ENCODE data around the gene SCFD2. TPM values are rescaled to one million over a fixed set of nuclear protein-coding genes. Genes with fewer than 3 reads are reported as not detected.

The SCFD2 gene
- polyA plus RNA-seq, 1 of the 3 experiments (the other 2 are of a cell fraction), result 14.1 TPM

- TF ChIP-seq GATA2 (CRISPR knock-in tag; IDR thresholded peaks at IDR 0.05) (no peak), PBX3 (IDR thresholded peaks at IDR 0.05) (peak; percentile 11; the same call in 1 of the 2 replicates), RXRA (IDR thresholded peaks at IDR 0.05; ENCODE audit: borderline replicate concordance, low read depth) (no peak), MAX (IDR thresholded peaks at IDR 0.05; ENCODE audit: low read depth) (no peak), FOSL2 (IDR thresholded peaks at IDR 0.05; ENCODE audit: borderline replicate concordance, low read depth) (0 out of 2 replicates have a peak, but pooled peaks have one; percentile 31)
- no peak overlapping the region for H2AFZ ChIP-seq (ENCODE audit: low read depth)
- no peaks in the 10 kb centered on the region; a peak in 2 of 4 replicates for H3K4me1 ChIP-seq (ENCODE audit: control insufficient read depth in 1 of 2, insufficient read depth in 2 of 2, low read depth in 1 of 2, low read length in 1 of 2)
- no peaks in the 10 kb centered on the region for H3K9me2 ChIP-seq
- H3K9me3 ChIP-seq, result no peaks in the 10 kb centered on the region
- no peaks in the 10 kb centered on the region for H4K20me1 ChIP-seq (ENCODE audit: insufficient read depth)
- no peaks in the 10 kb centered on the region for H3K36me3 ChIP-seq (replicated peaks in 1 of 2; ENCODE audit: control insufficient read depth in 1 of 2, insufficient read depth in 2 of 2, low read length in 1 of 2)
- no peak overlapping the region for H3K9ac ChIP-seq
- no peak for DNase-seq
- 71% methylated on average over 2 of the region's 2 CpGs for WGBS (ENCODE audit: low lambda C conversion rate)
- H3K27me3 ChIP-seq (ENCODE audit: insufficient read depth), result no peaks in the 10 kb centered on the region
- no peak overlapping the region for H3K4me3 ChIP-seq (ENCODE audit: low read depth in 2 of 2, low read length in 1 of 2)
- H3K79me2 ChIP-seq (ENCODE audit: insufficient read depth), result no peaks in the 10 kb centered on the region
- no peak overlapping the region for H3K27ac ChIP-seq (ENCODE audit: low read depth in 2 of 2, low read length in 1 of 2)
- peaks cover 20% of the 10 kb centered on the region for H3F3A ChIP-seq (replicated peaks; ENCODE audit: insufficient read depth)
- CTCF ChIA-PET, result no interaction called here
- H3K4me2 ChIP-seq, result no peak overlapping the region
- POLR2A ChIA-PET, result no interaction called here
Observed at GRCh38 chr4:53098681-53099121, 267.2 kb downstream of the SCFD2 start.

- H2AFZ ChIP-seq (ENCODE audit: low read depth), result no peak overlapping the region
- H3K9me2 ChIP-seq, result no peaks in the 10 kb centered on the region
- no peaks in the 10 kb centered on the region for H3F3A ChIP-seq (replicated peaks; ENCODE audit: insufficient read depth)
- H3K9ac ChIP-seq, result no peak overlapping the region
- H3K4me2 ChIP-seq, result no peak overlapping the region
- no peaks in the 10 kb centered on the region for H3K79me2 ChIP-seq (ENCODE audit: insufficient read depth)
- H3K4me1 ChIP-seq (ENCODE audit: control insufficient read depth in 1 of 2, insufficient read depth in 2 of 2, low read depth in 1 of 2, low read length in 1 of 2), result no peaks in the 10 kb centered on the region; a peak in 1 of 4 replicates
- H3K27me3 ChIP-seq (ENCODE audit: insufficient read depth), result no peaks in the 10 kb centered on the region
- ChIA-PET POLR2A (no interaction called here), CTCF (no interaction called here)
- 93% methylated on average over 1 of the region's 1 CpG for WGBS (ENCODE audit: low lambda C conversion rate)
- no peak for DNase-seq
- no peaks in the 10 kb centered on the region for H3K9me3 ChIP-seq
- TF ChIP-seq POLR2AphosphoS5 (IDR thresholded peaks at IDR 0.05; ENCODE audit: low read depth, low read length), result no peak
- no peaks in the 10 kb centered on the region for H3K36me3 ChIP-seq (replicated peaks in 1 of 2; ENCODE audit: control insufficient read depth in 1 of 2, insufficient read depth in 2 of 2, low read length in 1 of 2)
- no peaks in the 10 kb centered on the region for H4K20me1 ChIP-seq (ENCODE audit: insufficient read depth)
- no peak overlapping the region for H3K4me3 ChIP-seq (ENCODE audit: low read depth in 2 of 2, low read length in 1 of 2)
- H3K27ac ChIP-seq (ENCODE audit: low read depth in 2 of 2, low read length in 1 of 2), result no peak overlapping the region
Observed at GRCh38 chr4:53094040-53094439, 271.8 kb downstream of the SCFD2 start.

GRCh38 chr4:53089936-53090729, 275.7 kb downstream of the SCFD2 start:
- Histone ChIP-seq H3K27me3 (ENCODE audit: insufficient read depth) (no peaks in the 10 kb centered on the region), H3K9me2 (no peaks in the 10 kb centered on the region), H4K20me1 (ENCODE audit: insufficient read depth) (no peaks in the 10 kb centered on the region), H3K9ac (no peak overlapping the region), H2AFZ (ENCODE audit: low read depth) (no peak overlapping the region), H3K4me1 (ENCODE audit: control insufficient read depth in 1 of 2, insufficient read depth in 2 of 2, low read depth in 1 of 2, low read length in 1 of 2) (no peaks in the 10 kb centered on the region; a peak in 1 of 4 replicates), H3K9me3 (no peaks in the 10 kb centered on the region), H3K4me2 (no peak overlapping the region), H3K27ac (ENCODE audit: low read depth in 2 of 2, low read length in 1 of 2) (peak overlapping the region in 1 of 2 experiments; percentile 5; a peak in 2 of 4 replicates), H3K4me3 (ENCODE audit: low read depth in 2 of 2, low read length in 1 of 2) (no peak overlapping the region), H3K36me3 (replicated peaks in 1 of 2; ENCODE audit: control insufficient read depth in 1 of 2, insufficient read depth in 2 of 2, low read length in 1 of 2) (no peaks in the 10 kb centered on the region), H3F3A (replicated peaks; ENCODE audit: insufficient read depth) (no peaks in the 10 kb centered on the region), H3K79me2 (ENCODE audit: insufficient read depth) (no peaks in the 10 kb centered on the region)
- CTCF ChIA-PET, result interaction anchor here (1.2 kb wide), 1 partner anchor 15 kb away, joined by 3 read pairs; no protein-coding TSS in a partner anchor
- no peak for DNase-seq
- POLR2A ChIA-PET, result no interaction called here
- TF ChIP-seq RFX5 (IDR thresholded peaks at IDR 0.05; ENCODE audit: low read length) (no peak), FOSL2 (IDR thresholded peaks at IDR 0.05; ENCODE audit: borderline replicate concordance, low read depth) (no peak), SIN3A (IDR thresholded peaks at IDR 0.05; ENCODE audit: borderline replicate concordance, low read depth, low read length) (no peak), JUND (IDR thresholded peaks at IDR 0.05) (no peak), SMC3 (IDR thresholded peaks at IDR 0.05; ENCODE audit: low read depth, low read length) (no peak), YY1 (IDR thresholded peaks at IDR 0.05; ENCODE audit: low read depth) (no peak), PBX3 (IDR thresholded peaks at IDR 0.05) (no peak), ZBTB33 (IDR thresholded peaks at IDR 0.05; ENCODE audit: borderline replicate concordance, low read depth) (no peak), USF1 (IDR thresholded peaks at IDR 0.05; ENCODE audit: borderline replicate concordance, low read depth) (no peak), POLR2AphosphoS5 (IDR thresholded peaks at IDR 0.05; ENCODE audit: low read depth, low read length) (no peak), FOXM1 (IDR thresholded peaks at IDR 0.05; ENCODE audit: low read depth) (no peak), RAD21 (IDR thresholded peaks at IDR 0.05; ENCODE audit: low read length) (no peak), GABPA (IDR thresholded peaks at IDR 0.05; ENCODE audit: low read depth) (no peak)
